GM23338 (cell line): ENCODE data around the gene GPR183. TPM values are rescaled to one million over a fixed set of nuclear protein-coding genes. Genes with fewer than 3 reads are reported as not detected.

Experiments
- ATAC-seq: fragments of 200-7000 bp; cut with Tn5 transposase; 3 replicates; pipeline ENCODE4 v1.9.1; 2020
- DNase-seq: peaks from one replicate; pipeline ENCODE4 v3.0.0-alpha.2; 2015; ENCODE audit warnings: low spot score
- H2AFZ ChIP-seq: fragments of 200-600 bp; sonication (generic); 2 replicates; pipeline ENCODE4 v1.8.0; 2016; ENCODE audit warnings: antibody characterized with exemption, mild to moderate bottlenecking, moderate library complexity
- H3F3A ChIP-seq: fragments of 200-600 bp; sonication (generic); replicated peaks from 2 replicates; pipeline ENCODE4 v1.8.0; 2017; ENCODE audit warnings: antibody characterized with exemption, mixed run types, low read depth
- H3K27ac ChIP-seq: fragments of 200-600 bp; sonication (generic); 2 replicates; pipeline ENCODE4 v1.6.1; 2016; ENCODE audit warnings: low read depth
- H3K27me3 ChIP-seq: fragments of 200-600 bp; sonication (generic); 2 replicates; pipeline ENCODE4 v1.8.0; 2016; ENCODE audit warnings: mild to moderate bottlenecking, mixed run types, moderate library complexity; ENCODE audit not compliant: insufficient read depth
- H3K36me3 ChIP-seq: fragments of 200-600 bp; sonication (generic); 2 replicates; pipeline ENCODE4 v1.8.0; 2016; ENCODE audit warnings: mild to moderate bottlenecking; ENCODE audit not compliant: insufficient read depth
- H3K4me1 ChIP-seq: fragments of 200-600 bp; sonication (generic); 2 replicates; pipeline ENCODE4 v1.8.0; 2016; ENCODE audit warnings: mild to moderate bottlenecking, moderate library complexity; ENCODE audit not compliant: insufficient read depth
- H3K4me2 ChIP-seq: fragments of 200-600 bp; sonication (generic); 2 replicates; pipeline ENCODE4 v1.7.1; 2017; ENCODE audit warnings: mixed run types
- H3K4me3 ChIP-seq: fragments of 200-600 bp; sonication (generic); 2 replicates; pipeline ENCODE4 v1.6.1; 2016; ENCODE audit warnings: mixed run types
- H3K79me2 ChIP-seq: fragments of 200-600 bp; sonication (generic); replicated peaks from 2 replicates; pipeline ENCODE4 v1.8.0; 2017; ENCODE audit warnings: mild to moderate bottlenecking; ENCODE audit not compliant: insufficient read depth
- H3K9me2 ChIP-seq: fragments of 200-600 bp; sonication (generic); 2 replicates; pipeline ENCODE4 v1.8.0; 2017; ENCODE audit not compliant: insufficient read depth
- H4K20me1 ChIP-seq: fragments of 200-600 bp; sonication (generic); replicated peaks from 2 replicates; pipeline ENCODE4 v1.8.0; 2017; ENCODE audit warnings: mild to moderate bottlenecking; ENCODE audit not compliant: insufficient read depth
- H3K27ac Mint-ChIP-seq: 2 replicates; pipeline ENCODE4 v1.8.0; 2020; ENCODE audit warnings: inconsistent platforms, mild to moderate bottlenecking, moderate library complexity, mixed read lengths
- H3K27me3 Mint-ChIP-seq: 3 replicates; pipeline ENCODE4 v1.8.0; 2022; ENCODE audit warnings: low read depth, mild to moderate bottlenecking, moderate library complexity, mixed read lengths, inconsistent platforms; ENCODE audit not compliant: insufficient read depth, poor library complexity
- H3K36me3 Mint-ChIP-seq: 3 replicates; pipeline ENCODE4 v1.8.0; 2021; ENCODE audit warnings: low read depth, mild to moderate bottlenecking, inconsistent platforms, moderate library complexity, mixed read lengths
- H3K4me1 Mint-ChIP-seq: 3 replicates; pipeline ENCODE4 v1.8.0; 2020; ENCODE audit warnings: mild to moderate bottlenecking, inconsistent platforms, mixed read lengths
- H3K4me3 Mint-ChIP-seq: 3 replicates; pipeline ENCODE4 v1.8.0; 2021; ENCODE audit warnings: moderate library complexity, mild to moderate bottlenecking, inconsistent platforms, mixed read lengths
- H3K9me3 Mint-ChIP-seq: 3 replicates; pipeline ENCODE4 v1.8.0; 2020; ENCODE audit warnings: moderate library complexity, mild to moderate bottlenecking, inconsistent platforms, mixed read lengths
- CREB1 ChIP-seq: fragments of 250-450 bp; sonication (Bioruptor Pico); IDR thresholded peaks from 2 replicates; pipeline ENCODE4 v1.5.0; 2020; ENCODE audit warnings: low read depth, mild to moderate bottlenecking, moderate library complexity
- CTCF ChIP-seq, 2 experiments: fragments of 200-600 bp in 1 of 2; sonication (generic) in 1 of 2; conservative IDR thresholded peaks; 2 replicates each; pipeline versions ENCODE4 v1.5.1 to v1.6.1; 2016 to 2017; ENCODE audit warnings: antibody characterized with exemption in 2 of 2, low read depth in 2 of 2, mild to moderate bottlenecking in 2 of 2, moderate library complexity in 1 of 2
- EZH2 ChIP-seq: fragments of 200-600 bp; sonication (generic); IDR thresholded peaks from one replicate; pipeline ENCODE4 v1.8.0; 2017; ENCODE audit warnings: antibody characterized with exemption, mild to moderate bottlenecking, low read depth; ENCODE audit not compliant: unreplicated experiment
- EZH2phosphoT487 ChIP-seq: fragments of 200-600 bp; sonication (generic); IDR thresholded peaks from one replicate; pipeline ENCODE4 v1.8.1; 2018; ENCODE audit warnings: antibody characterized with exemption; ENCODE audit not compliant: unreplicated experiment
- NANOG ChIP-seq: IDR thresholded peaks from 2 replicates; pipeline ENCODE4 v1.6.1; 2016; ENCODE audit warnings: antibody characterized with exemption, borderline replicate concordance
- POLR2AphosphoS5 ChIP-seq: IDR thresholded peaks from 2 replicates; pipeline ENCODE4 v1.6.1; 2016; ENCODE audit warnings: antibody characterized with exemption, low read depth
- ZNF114 ChIP-seq: fragments of 250-450 bp; sonication (Bioruptor Pico); IDR thresholded peaks from 2 replicates; pipeline ENCODE4 v1.5.0; 2020; ENCODE audit warnings: mild to moderate bottlenecking, moderate library complexity
- ZNF331 ChIP-seq: fragments of 250-450 bp; sonication (Bioruptor Pico); IDR thresholded peaks from 2 replicates; pipeline ENCODE4 v1.5.0; 2020; ENCODE audit warnings: low read depth, mild to moderate bottlenecking, moderate library complexity
- ZNF462 ChIP-seq: fragments of 250-450 bp; sonication (Bioruptor Pico); IDR thresholded peaks from 2 replicates; pipeline ENCODE4 v1.5.0; 2020; ENCODE audit warnings: mild to moderate bottlenecking, moderate library complexity
- polyA plus RNA-seq: library from polyadenylated mRNA; unstranded; fragments of >200 nt; fragmentation: Nextera tagmentation; extraction: Ambion mirVana; gene quantifications from 2 replicates; pipeline ENCODE4 v1.2.1, GENCODE V29; 2016
- total RNA-seq: library from RNA; depleted of rRNA; stranded (reverse); fragments of >200 nt; shearing (Covaris generic); gene quantifications from 2 replicates; pipeline ENCODE4 v1.2.3, GENCODE V29; 2014

Gene GPR183
- total and polyA plus RNA-seq, 2 experiments from 2014 or later: 0.78 TPM; not detected in 1

GRCh38 chr13:99288089-99288488, 19.1 kb downstream of the GPR183 start:
- no peaks in the 10 kb centered on the region for H3K9me2 ChIP-seq
- no peaks in the 10 kb centered on the region for H3F3A ChIP-seq
- H4K20me1 ChIP-seq: peaks cover 6% of the 10 kb centered on the region
- Mint-ChIP-seq H3K4me3 (no peak overlapping the region), H3K36me3 (no peaks in the 10 kb centered on the region), H3K27me3 (no peaks in the 10 kb centered on the region), H3K27ac (no peak overlapping the region), H3K9me3 (no peaks in the 10 kb centered on the region), H3K4me1 (no peaks in the 10 kb centered on the region; the same call in 2 of the 3 replicates)
- no peak overlapping the region for H2AFZ ChIP-seq
- H3K27ac ChIP-seq: no peak overlapping the region
- DNase-seq: no peak
- H3K4me3 ChIP-seq: no peak overlapping the region
- no peaks in the 10 kb centered on the region for H3K27me3 ChIP-seq
- H3K79me2 ChIP-seq: no peaks in the 10 kb centered on the region
- TF ChIP-seq EZH2phosphoT487 (no peak), CTCF (conservative IDR thresholded peaks at IDR 0.05; ENCODE audit: low read depth in 2 of 2) (no peak), ZNF462 (no peak), CREB1 (no peak), EZH2 (no peak), NANOG (no peak), POLR2AphosphoS5 (no peak), ZNF114 (no peak), ZNF331 (CRISPR knock-in tag) (no peak)
- H3K4me1 ChIP-seq: no peaks in the 10 kb centered on the region
- ATAC-seq: no peak
- no peak overlapping the region for H3K4me2 ChIP-seq
- H3K36me3 ChIP-seq: no peaks in the 10 kb centered on the region
